ENCODE results near the gene DYNLT4. TPM values are rescaled to one million over a fixed set of nuclear protein-coding genes. Genes with fewer than 3 reads are reported as not detected.

DYNLT4 gene
- total and polyA plus RNA-seq, 2 experiments from 2014 or later, result 0.30 to 2.2 TPM

DNA sequence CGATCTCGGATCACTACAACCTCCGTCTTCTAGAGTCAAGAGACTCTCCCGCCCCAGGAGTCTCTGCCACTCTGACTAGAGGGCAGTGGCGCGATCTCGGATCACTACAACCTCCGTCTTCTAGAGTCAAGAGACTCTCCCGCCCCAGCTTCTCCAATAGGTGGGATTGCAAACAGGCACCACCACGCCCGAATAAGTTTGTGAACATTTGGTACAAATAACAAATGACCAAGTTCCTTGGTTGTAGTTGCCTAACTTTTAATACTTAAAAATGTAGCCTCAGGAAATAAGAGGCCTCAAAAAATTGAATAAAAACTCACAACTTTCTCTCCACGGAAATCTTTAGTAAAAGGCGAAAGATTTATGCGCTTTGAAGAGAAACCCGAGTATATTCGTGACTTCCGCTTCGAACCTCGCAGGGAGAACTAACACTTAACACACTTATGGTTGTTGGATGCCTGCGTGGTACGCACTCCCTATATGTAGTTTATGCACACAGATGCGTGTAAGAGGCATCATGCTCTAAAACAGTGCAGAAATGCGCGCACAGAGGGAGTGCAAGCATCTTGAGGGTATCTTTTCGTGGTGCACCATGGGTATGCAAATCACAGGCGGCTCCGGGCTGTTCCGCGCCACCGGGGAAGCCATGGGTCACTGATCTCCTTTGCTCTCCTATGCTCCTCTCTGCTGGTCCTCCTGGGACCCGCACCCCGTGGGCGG, 12.6 kb upstream of the DYNLT4 start:
- Histone ChIP-seq H3K27me3 (no peaks in the 10 kb centered on the region), H3K36me3 (replicated peaks; ENCODE audit: insufficient read depth, low read depth) (no peaks in the 10 kb centered on the region), H3K79me2 (no peaks in the 10 kb centered on the region), H3K4me1 (ENCODE audit: insufficient read depth) (no peaks in the 10 kb centered on the region), H3K4me2 (peak overlapping the region; percentile 75), H3K9me3 (ENCODE audit: low read depth) (no peaks in the 10 kb centered on the region), H3K4me3 (peak overlapping the region; percentile 20), H2AFZ (peak overlapping the region; percentile 75), H3K27ac (peak overlapping the region; percentile 95), H3K9me2 (replicated peaks; ENCODE audit: insufficient read depth) (no peaks in the 10 kb centered on the region), H4K20me1 (ENCODE audit: insufficient read depth, poor library complexity, severe bottlenecking) (no peaks in the 10 kb centered on the region)
- WGBS (ENCODE audit: low lambda C conversion rate, missing lambda C conversion rate), result 2% methylated on average over 33 of the region's 33 CpGs
- peak; percentile 90 for DNase-seq (ENCODE audit: low spot score)
- TF ChIP-seq, protein P1, sequence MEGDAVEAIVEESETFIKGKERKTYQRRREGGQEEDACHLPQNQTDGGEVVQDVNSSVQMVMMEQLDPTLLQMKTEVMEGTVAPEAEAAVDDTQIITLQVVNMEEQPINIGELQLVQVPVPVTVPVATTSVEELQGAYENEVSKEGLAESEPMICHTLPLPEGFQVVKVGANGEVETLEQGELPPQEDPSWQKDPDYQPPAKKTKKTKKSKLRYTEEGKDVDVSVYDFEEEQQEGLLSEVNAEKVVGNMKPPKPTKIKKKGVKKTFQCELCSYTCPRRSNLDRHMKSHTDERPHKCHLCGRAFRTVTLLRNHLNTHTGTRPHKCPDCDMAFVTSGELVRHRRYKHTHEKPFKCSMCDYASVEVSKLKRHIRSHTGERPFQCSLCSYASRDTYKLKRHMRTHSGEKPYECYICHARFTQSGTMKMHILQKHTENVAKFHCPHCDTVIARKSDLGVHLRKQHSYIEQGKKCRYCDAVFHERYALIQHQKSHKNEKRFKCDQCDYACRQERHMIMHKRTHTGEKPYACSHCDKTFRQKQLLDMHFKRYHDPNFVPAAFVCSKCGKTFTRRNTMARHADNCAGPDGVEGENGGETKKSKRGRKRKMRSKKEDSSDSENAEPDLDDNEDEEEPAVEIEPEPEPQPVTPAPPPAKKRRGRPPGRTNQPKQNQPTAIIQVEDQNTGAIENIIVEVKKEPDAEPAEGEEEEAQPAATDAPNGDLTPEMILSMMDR (IDR thresholded peaks at IDR 0.05; ENCODE audit: poor library complexity), result no peak
- TF ChIP-seq EZH2 (IDR thresholded peaks at IDR 0.05; ENCODE audit: borderline replicate concordance) (no peak), EZH2phosphoT487 (IDR thresholded peaks at IDR 0.05; ENCODE audit: low read depth, severe bottlenecking, unreplicated experiment) (no peak)

DNA sequence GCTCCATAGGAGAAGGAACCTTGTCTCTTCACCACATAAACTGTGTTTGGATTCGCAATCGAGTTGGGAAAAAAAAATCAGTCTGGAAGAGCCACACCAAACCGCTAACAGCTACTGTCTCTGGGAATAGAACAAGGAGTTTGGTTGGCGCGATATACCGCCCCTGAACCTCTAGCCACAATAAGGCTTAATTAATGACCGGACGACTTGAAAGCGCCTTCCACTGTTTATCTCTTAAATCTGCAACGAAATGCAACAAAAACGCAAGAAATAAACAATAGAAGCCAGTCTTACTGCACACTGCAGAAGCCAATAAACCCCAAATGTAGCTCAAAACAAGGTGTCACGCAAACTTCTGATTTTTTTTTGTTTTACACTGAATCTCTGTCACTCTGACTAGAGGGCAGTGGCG, 12.1 kb upstream of the DYNLT4 start:
- 14% methylated on average over 13 of the region's 13 CpGs for WGBS (ENCODE audit: low lambda C conversion rate, missing lambda C conversion rate)
- Histone ChIP-seq H3K4me2 (peak overlapping the region; percentile 75), H3K27ac (peak overlapping the region; percentile 95), H3K36me3 (replicated peaks; ENCODE audit: insufficient read depth, low read depth) (no peaks in the 10 kb centered on the region), H3K27me3 (no peaks in the 10 kb centered on the region), H2AFZ (no peak overlapping the region), H3K4me1 (ENCODE audit: insufficient read depth) (no peaks in the 10 kb centered on the region), H3K9me2 (replicated peaks; ENCODE audit: insufficient read depth) (no peaks in the 10 kb centered on the region), H3K79me2 (no peaks in the 10 kb centered on the region), H3K4me3 (peak overlapping the region; percentile 2), H3K9me3 (ENCODE audit: low read depth) (no peaks in the 10 kb centered on the region), H4K20me1 (ENCODE audit: insufficient read depth, poor library complexity, severe bottlenecking) (no peaks in the 10 kb centered on the region)
- TF ChIP-seq, protein P1 (IDR thresholded peaks at IDR 0.05; ENCODE audit: poor library complexity), result peak; percentile 4
- no peak for TF ChIP-seq EZH2phosphoT487 (IDR thresholded peaks at IDR 0.05; ENCODE audit: low read depth, severe bottlenecking, unreplicated experiment)
- DNase-seq (ENCODE audit: low spot score), result no peak

DNA sequence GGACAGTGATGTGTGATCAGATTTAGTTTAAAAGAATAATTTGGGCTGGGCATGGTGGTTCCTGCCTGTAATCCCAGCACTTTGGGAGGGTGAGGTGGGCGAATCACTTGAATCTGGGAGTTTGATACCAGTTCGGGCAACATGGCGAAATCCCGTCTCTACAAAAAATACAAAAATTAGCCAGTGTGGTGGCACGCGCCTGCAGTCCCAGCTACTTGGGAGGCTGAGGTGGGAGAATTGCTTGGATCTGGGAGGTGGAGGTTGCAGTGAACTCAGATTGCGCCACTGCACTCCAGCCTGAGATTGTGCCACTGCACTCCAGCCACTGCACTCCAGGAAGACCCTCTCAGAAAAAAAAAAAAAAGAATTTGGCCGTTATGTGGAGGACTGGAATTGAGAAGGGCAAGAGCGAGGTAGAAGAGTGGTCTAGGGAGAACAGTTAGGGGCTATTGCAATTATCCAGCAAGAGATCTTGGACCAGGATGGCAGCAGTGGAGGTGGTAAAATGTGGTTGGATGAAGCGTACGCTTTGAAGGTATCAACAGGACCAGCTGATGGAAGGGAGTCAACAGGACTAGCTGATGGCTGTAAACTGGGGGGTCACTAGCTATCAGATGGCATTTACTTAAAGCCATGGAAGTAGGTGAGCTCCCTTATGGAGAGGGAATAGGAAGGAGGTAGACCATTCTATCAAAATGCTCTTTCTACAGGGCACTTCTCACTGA, 10.8 kb upstream of the DYNLT4 start:
- no peak overlapping the region for H2AFZ ChIP-seq
- H3K36me3 ChIP-seq (replicated peaks; ENCODE audit: insufficient read depth, low read depth), result no peaks in the 10 kb centered on the region
- no peaks in the 10 kb centered on the region for H3K9me3 ChIP-seq (ENCODE audit: low read depth)
- WGBS (ENCODE audit: low lambda C conversion rate, missing lambda C conversion rate), result 96% methylated on average over 11 of the region's 11 CpGs
- TF ChIP-seq EZH2 (IDR thresholded peaks at IDR 0.05; ENCODE audit: borderline replicate concordance) (no peak), EZH2phosphoT487 (IDR thresholded peaks at IDR 0.05; ENCODE audit: low read depth, severe bottlenecking, unreplicated experiment) (no peak)
- TF ChIP-seq, protein P1 (IDR thresholded peaks at IDR 0.05; ENCODE audit: poor library complexity), result no peak
- H3K4me3 ChIP-seq, result no peak overlapping the region
- no peaks in the 10 kb centered on the region for H3K79me2 ChIP-seq
- no peak for DNase-seq (ENCODE audit: low spot score)
- no peaks in the 10 kb centered on the region for H3K9me2 ChIP-seq (replicated peaks; ENCODE audit: insufficient read depth)
- H3K4me1 ChIP-seq (ENCODE audit: insufficient read depth), result peaks cover 5% of the 10 kb centered on the region
- H4K20me1 ChIP-seq (ENCODE audit: insufficient read depth, poor library complexity, severe bottlenecking), result no peaks in the 10 kb centered on the region
- H3K4me2 ChIP-seq, result no peak overlapping the region
- H3K27ac ChIP-seq, result no peak overlapping the region
- no peaks in the 10 kb centered on the region for H3K27me3 ChIP-seq
